H1 (cell line): ENCODE results near the gene TMEM120A. TPM values are rescaled to one million over a fixed set of nuclear protein-coding genes. Genes with fewer than 3 reads are reported as not detected.

Source experiments
- BACH1 ChIP-seq: IDR thresholded peaks from 2 replicates; pipeline ENCODE4 v1.6.1; 2012; ENCODE audit warnings: low read length, improper control_type of control experiment
- CHD7 ChIP-seq: fragments of 300-600 bp; sonication (generic); IDR thresholded peaks from 2 replicates; pipeline ENCODE4 v1.7.1; 2012; ENCODE audit warnings: low read length, moderate library complexity, mild to moderate bottlenecking, inconsistent platforms; ENCODE audit not compliant: insufficient replicate concordance
- MAFK ChIP-seq: IDR thresholded peaks from 2 replicates; pipeline ENCODE4 v1.6.1; 2012; ENCODE audit warnings: low read depth, mild to moderate bottlenecking, improper control_type of control experiment, low read length
- RAD21 ChIP-seq, 2 experiments: IDR thresholded peaks in 1 of 2; conservative IDR thresholded peaks in 1 of 2; 2 replicates each; pipeline ENCODE4 v1.6.1; 2011; ENCODE audit warnings: low read depth in 2 of 2, low read length in 2 of 2, improper control_type of control experiment in 1 of 2, inconsistent platforms in 1 of 2, mild to moderate bottlenecking in 1 of 2, moderate library complexity in 1 of 2
- SIN3A ChIP-seq, 2 experiments: IDR thresholded peaks in 1 of 2; conservative IDR thresholded peaks in 1 of 2; 2 replicates each; pipeline ENCODE4 v1.6.1; 2011 to 2012; ENCODE audit warnings: low read length in 2 of 2, improper control_type of control experiment in 1 of 2, low read depth in 1 of 2, mild to moderate bottlenecking in 1 of 2
- SRF ChIP-seq: IDR thresholded peaks from 2 replicates; pipeline ENCODE4 v1.6.1; 2011; ENCODE audit warnings: mild to moderate bottlenecking, low read depth, low read length, moderate library complexity
- TCF12 ChIP-seq: IDR thresholded peaks from 2 replicates; pipeline ENCODE4 v1.6.1; 2011; ENCODE audit warnings: low read depth, mild to moderate bottlenecking, low read length
- polyA plus RNA-seq, 7 experiments: library from polyadenylated mRNA; depleted of rRNA in 3 of 7; stranded (reverse) in 5 of 7; unstranded in 2 of 7; fragments of >200 nt in 5 of 7; fragments of 200-250 nt in 2 of 7; gene quantifications; 1 replicate in 5 of 7; 2 replicates in 1 of 7; 4 replicates in 1 of 7; pipeline versions ENCODE4 v1.2.1 to v1.2.3, GENCODE V29; 2011 to 2013; ENCODE audit warnings: missing spikeins in 2 of 7, mixed read lengths in 2 of 7
- total RNA-seq: library from RNA; stranded (reverse); fragmentation: NEBNext Ultra II Directional; extraction: Animal tissue kit (Norgen Biotek cat#: 25700); gene quantifications from 2 replicates; pipeline ENCODE4 v1.2.1, GENCODE V29; 2021

TMEM120A gene
- total and polyA plus RNA-seq, 2 of the 8 experiments (the other 6 are each of a cell fraction or from before 2014, with no cell fraction given) = 15.6 to 49.9 TPM

- TF ChIP-seq SRF = no peak
- no peak for TF ChIP-seq RAD21 (IDR thresholded peaks at IDR 0.05 in 1 of 2, conservative IDR thresholded peaks at IDR 0.05 in 1 of 2; ENCODE audit: low read depth in 2 of 2, low read length in 2 of 2)
- TF ChIP-seq SIN3A (conservative IDR thresholded peaks at IDR 0.05 in 1 of 2, IDR thresholded peaks at IDR 0.05 in 1 of 2; ENCODE audit: low read depth in 1 of 2, low read length in 2 of 2) = no peak
- TF ChIP-seq MAFK = no peak
- no peak for TF ChIP-seq CHD7
- no peak for TF ChIP-seq BACH1
- no peak for TF ChIP-seq TCF12
Observed at GRCh38 chr7:75998038-75998437, 3.6 kb upstream of the TMEM120A start (continued).
